ENCODE results near the gene PSMG3. TPM values are rescaled to one million over a fixed set of nuclear protein-coding genes. Genes with fewer than 3 reads are reported as not detected.

Gene PSMG3
- total RNA-seq, 1 experiment from 2014 or later: 29.9 TPM

DNA sequence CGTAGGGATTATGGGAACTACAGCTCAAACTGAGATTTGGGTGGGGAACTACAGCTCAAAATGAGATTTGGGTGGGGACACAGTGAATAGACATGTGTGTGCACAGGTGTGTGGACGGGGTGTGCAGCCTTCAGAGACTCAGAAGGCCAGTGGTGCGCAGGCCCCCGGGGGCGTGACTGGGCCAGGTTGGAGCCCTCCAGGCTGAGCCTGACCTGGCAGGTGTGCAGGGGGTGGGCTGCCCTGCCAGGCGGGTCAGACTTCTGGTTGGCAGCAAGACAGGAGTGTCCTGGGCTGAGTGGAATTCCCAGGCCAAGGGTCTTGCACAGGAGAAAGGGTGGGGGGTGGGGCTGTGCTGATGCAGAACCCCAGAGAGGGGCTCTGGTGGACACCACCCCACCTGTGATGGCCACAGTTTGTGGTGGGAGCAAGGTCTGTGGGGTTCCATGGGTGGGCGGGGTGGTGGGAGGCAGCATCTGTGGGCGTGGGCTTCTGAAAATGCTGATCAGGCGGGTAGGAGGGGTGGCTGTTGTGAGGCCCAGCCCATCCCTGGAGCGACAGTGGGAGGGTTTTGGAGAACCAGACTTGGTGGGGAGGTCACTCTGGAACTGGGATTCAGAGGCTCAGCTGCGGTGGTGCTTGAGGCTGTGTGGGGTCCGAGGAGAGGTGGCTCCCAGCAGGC is 29.3 kb upstream of the PSMG3 start:
- Histone ChIP-seq H3K27me3 (ENCODE audit: low read length) (no peaks in the 10 kb centered on the region), H3K36me3 (ENCODE audit: insufficient read depth, low read length) (no peaks in the 10 kb centered on the region), H3K27ac (ENCODE audit: low read length) (no peak overlapping the region), H3K9ac (ENCODE audit: low read length) (no peak overlapping the region), H3K79me2 (ENCODE audit: low read length) (no peaks in the 10 kb centered on the region), H3K9me2 (replicated peaks; ENCODE audit: insufficient read depth, low read length) (no peaks in the 10 kb centered on the region), H4K20me1 (ENCODE audit: insufficient read depth, low read depth, low read length) (no peaks in the 10 kb centered on the region), H3K4me1 (ENCODE audit: low read length) (no peaks in the 10 kb centered on the region), H2AFZ (ENCODE audit: low read length) (no peak overlapping the region), H3K4me3 (ENCODE audit: low read length) (no peak overlapping the region), H3K4me2 (ENCODE audit: low read depth, low read length, poor library complexity, severe bottlenecking) (no peak overlapping the region), H3K9me3 (ENCODE audit: low read length) (no peaks in the 10 kb centered on the region)
- DNase-seq: no peak

DNA sequence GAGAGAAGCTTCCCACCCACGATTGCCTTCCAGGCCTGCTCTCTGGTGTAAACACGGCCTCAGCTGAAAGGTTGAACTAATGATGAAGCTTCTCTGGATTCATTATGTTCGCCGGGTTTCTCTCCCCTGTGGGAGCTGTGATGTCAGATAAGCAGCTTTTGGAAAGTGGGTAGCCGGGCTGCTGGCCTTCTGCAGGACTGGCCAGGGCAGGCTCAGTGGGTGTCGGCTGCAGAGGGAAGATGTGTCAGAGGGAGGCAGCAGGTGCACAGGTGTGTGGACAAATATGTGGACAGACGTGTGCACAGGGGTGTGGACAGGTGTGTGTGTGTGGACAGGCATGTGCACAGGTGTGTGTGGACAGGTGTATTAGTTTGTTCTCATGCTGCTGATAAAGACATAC is 28.5 kb upstream of the PSMG3 start:
- no peaks in the 10 kb centered on the region for H3K9me3 ChIP-seq (ENCODE audit: low read length)
- H3K27me3 ChIP-seq (ENCODE audit: low read length): no peaks in the 10 kb centered on the region
- no peaks in the 10 kb centered on the region for H3K4me1 ChIP-seq (ENCODE audit: low read length)
- H3K36me3 ChIP-seq (ENCODE audit: insufficient read depth, low read length): no peaks in the 10 kb centered on the region
- H2AFZ ChIP-seq (ENCODE audit: low read length): no peak overlapping the region
- H3K9ac ChIP-seq (ENCODE audit: low read length): no peak overlapping the region
- H3K79me2 ChIP-seq (ENCODE audit: low read length): no peaks in the 10 kb centered on the region
- H3K9me2 ChIP-seq (replicated peaks; ENCODE audit: insufficient read depth, low read length): no peaks in the 10 kb centered on the region
- H4K20me1 ChIP-seq (ENCODE audit: insufficient read depth, low read depth, low read length): no peaks in the 10 kb centered on the region; the same call in 1 of the 2 replicates
- H3K4me2 ChIP-seq (ENCODE audit: low read depth, low read length, poor library complexity, severe bottlenecking): no peak overlapping the region
- no peak overlapping the region for H3K4me3 ChIP-seq (ENCODE audit: low read length)
- no peak for DNase-seq
- no peak overlapping the region for H3K27ac ChIP-seq (ENCODE audit: low read length)

DNA sequence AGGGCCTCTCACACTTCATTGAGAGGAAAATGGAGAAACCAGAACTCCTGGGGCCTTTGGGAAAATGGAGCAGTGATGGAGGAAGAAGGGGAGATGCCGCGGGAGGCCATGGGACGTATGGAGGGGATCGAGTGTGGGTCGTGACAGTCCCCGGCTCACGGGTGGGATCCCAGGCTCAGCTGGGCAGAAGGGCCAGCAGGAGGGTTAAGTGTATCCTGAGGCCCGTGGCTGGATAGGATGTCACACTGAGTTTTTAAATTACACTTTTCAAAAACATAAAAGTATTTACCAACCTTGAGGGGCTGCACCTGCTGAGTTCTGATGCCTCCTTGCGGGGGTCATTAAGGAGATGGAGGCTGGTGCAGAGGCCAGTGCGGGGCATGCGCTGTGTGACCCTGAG is 28.0 kb upstream of the PSMG3 start:
- no peaks in the 10 kb centered on the region for H3K4me1 ChIP-seq (ENCODE audit: low read length)
- no peak overlapping the region for H3K9ac ChIP-seq (ENCODE audit: low read length)
- peaks cover 5% of the 10 kb centered on the region; the same call in 1 of the 2 replicates for H4K20me1 ChIP-seq (ENCODE audit: insufficient read depth, low read depth, low read length)
- H3K4me2 ChIP-seq (ENCODE audit: low read depth, low read length, poor library complexity, severe bottlenecking): no peak overlapping the region
- no peaks in the 10 kb centered on the region for H3K27me3 ChIP-seq (ENCODE audit: low read length)
- H3K9me2 ChIP-seq (replicated peaks; ENCODE audit: insufficient read depth, low read length): no peaks in the 10 kb centered on the region
- no peak overlapping the region for H2AFZ ChIP-seq (ENCODE audit: low read length)
- no peak overlapping the region for H3K27ac ChIP-seq (ENCODE audit: low read length)
- H3K36me3 ChIP-seq (ENCODE audit: insufficient read depth, low read length): no peaks in the 10 kb centered on the region
- no peak overlapping the region for H3K4me3 ChIP-seq (ENCODE audit: low read length)
- no peak for DNase-seq
- H3K9me3 ChIP-seq (ENCODE audit: low read length): no peaks in the 10 kb centered on the region
- H3K79me2 ChIP-seq (ENCODE audit: low read length): no peaks in the 10 kb centered on the region

DNA sequence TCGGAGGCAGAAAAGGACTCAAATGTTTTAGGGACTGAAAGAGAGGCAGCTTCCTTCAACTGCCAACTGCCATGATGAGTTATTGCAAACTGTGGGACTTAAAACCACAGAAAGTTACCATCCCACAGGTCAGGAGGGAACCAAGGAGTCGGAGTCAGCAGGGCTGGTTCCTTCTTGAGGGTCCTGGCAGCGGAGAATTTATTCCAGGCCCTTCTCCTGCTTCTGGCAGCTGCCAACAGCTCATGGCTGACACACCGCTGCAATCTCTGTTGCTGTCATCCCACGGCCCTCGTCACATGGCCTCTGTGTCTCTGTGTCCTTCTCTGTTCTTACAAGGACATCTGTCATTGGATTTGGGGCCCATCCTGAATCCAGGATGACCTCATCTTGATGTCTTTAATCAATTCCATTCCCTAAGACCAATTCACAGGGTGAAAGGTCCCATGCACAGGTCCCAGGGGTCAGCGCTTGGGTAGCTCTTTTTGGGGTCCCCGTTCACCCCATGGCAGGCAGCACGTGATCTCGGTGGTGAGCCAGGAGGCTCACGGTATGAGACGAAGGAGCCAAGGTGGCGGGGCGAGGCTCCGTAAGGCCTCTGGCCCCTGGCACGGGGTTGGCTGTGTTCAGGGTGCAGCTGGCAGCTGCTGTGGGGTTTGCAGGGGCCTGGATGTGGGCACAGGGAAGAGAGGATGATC is 27.4 kb upstream of the PSMG3 start:
- Histone ChIP-seq H3K79me2 (ENCODE audit: low read length) (no peaks in the 10 kb centered on the region), H3K27ac (ENCODE audit: low read length) (no peak overlapping the region), H3K9ac (ENCODE audit: low read length) (no peak overlapping the region), H3K4me3 (ENCODE audit: low read length) (no peak overlapping the region), H3K36me3 (ENCODE audit: insufficient read depth, low read length) (no peaks in the 10 kb centered on the region), H4K20me1 (ENCODE audit: insufficient read depth, low read depth, low read length) (peaks cover 6% of the 10 kb centered on the region; the same call in 1 of the 2 replicates), H3K27me3 (ENCODE audit: low read length) (no peaks in the 10 kb centered on the region), H3K9me2 (replicated peaks; ENCODE audit: insufficient read depth, low read length) (no peaks in the 10 kb centered on the region), H2AFZ (ENCODE audit: low read length) (no peak overlapping the region), H3K9me3 (ENCODE audit: low read length) (no peaks in the 10 kb centered on the region), H3K4me1 (ENCODE audit: low read length) (no peaks in the 10 kb centered on the region), H3K4me2 (ENCODE audit: low read depth, low read length, poor library complexity, severe bottlenecking) (no peak overlapping the region)
- no peak for DNase-seq

DNA sequence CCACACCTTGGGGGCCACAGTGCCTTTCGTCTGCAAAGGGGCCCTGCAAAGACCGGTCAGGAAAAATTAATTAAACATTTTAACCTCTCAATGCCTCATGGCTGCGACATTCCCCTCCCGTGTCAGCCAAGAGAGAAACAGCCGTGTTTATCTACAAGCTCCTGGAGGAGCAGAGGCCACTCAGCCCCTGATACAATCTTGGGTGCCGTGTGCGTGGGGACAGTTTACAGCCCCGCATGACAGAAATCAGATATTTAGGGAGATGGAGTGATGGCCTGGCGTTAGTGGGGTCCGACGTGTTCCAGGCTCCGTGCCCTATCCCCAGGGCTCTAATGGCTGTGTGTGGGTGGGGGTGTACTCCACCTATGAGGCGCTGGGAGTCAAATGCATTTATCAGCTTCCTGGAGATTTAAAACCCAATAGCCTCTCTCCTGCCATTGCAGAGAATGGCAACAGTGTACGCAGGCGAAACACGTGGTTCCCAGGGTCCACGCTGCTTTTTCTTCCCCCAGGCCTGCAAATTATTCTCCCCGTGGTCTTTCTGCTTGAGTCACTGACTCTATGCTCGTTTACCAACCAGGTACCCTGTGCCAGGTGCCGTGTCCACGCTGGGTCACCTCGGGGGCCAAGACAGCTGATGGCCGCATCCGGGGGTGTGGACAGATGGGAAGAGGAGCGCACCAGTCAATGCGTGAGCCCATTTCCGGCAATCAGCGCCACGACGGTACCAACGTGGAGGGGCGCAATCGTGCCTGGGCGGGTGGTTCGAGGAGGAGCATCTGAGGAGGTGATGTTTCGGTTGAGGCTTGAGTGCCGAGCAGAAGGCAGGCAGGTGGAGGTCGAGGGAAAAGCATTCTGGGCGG is 26.6 kb upstream of the PSMG3 start:
- Histone ChIP-seq H3K4me1 (ENCODE audit: low read length) (no peaks in the 10 kb centered on the region), H3K9me3 (ENCODE audit: low read length) (no peaks in the 10 kb centered on the region), H3K9me2 (replicated peaks; ENCODE audit: insufficient read depth, low read length) (no peaks in the 10 kb centered on the region), H3K4me3 (ENCODE audit: low read length) (no peak overlapping the region), H3K27ac (ENCODE audit: low read length) (no peak overlapping the region), H3K79me2 (ENCODE audit: low read length) (no peaks in the 10 kb centered on the region), H3K27me3 (ENCODE audit: low read length) (no peaks in the 10 kb centered on the region), H3K4me2 (ENCODE audit: low read depth, low read length, poor library complexity, severe bottlenecking) (no peak overlapping the region), H4K20me1 (ENCODE audit: insufficient read depth, low read depth, low read length) (peaks cover 6% of the 10 kb centered on the region; the same call in 1 of the 2 replicates), H2AFZ (ENCODE audit: low read length) (no peak overlapping the region), H3K36me3 (ENCODE audit: insufficient read depth, low read length) (no peaks in the 10 kb centered on the region), H3K9ac (ENCODE audit: low read length) (no peak overlapping the region)
- DNase-seq: no peak

DNA sequence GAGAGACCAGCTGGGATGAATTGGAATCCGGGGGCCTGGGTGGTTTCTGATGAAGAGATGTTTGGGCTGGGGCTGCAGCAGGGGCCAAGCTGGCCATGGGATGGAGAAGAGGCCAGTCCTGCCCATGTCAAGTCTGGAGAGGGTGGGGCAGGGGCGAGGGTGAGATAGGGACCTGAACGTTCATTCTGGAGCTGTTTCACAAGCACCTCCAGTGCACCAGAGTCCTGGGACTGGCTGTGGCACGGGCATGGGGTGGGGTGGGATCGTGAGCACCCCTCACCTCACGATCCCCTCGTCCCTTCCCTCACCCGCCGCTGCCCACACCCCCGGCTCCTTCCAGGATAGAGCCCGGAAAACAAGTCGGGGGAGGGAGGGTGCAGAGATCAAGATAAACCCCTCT is 25.8 kb upstream of the PSMG3 start:
- Histone ChIP-seq H3K4me3 (ENCODE audit: low read length) (no peak overlapping the region), H3K4me1 (ENCODE audit: low read length) (no peaks in the 10 kb centered on the region), H2AFZ (ENCODE audit: low read length) (no peak overlapping the region), H3K27me3 (ENCODE audit: low read length) (no peaks in the 10 kb centered on the region), H3K79me2 (ENCODE audit: low read length) (no peaks in the 10 kb centered on the region), H4K20me1 (ENCODE audit: insufficient read depth, low read depth, low read length) (peaks cover 6% of the 10 kb centered on the region; the same call in 1 of the 2 replicates), H3K9me3 (ENCODE audit: low read length) (no peaks in the 10 kb centered on the region), H3K36me3 (ENCODE audit: insufficient read depth, low read length) (no peaks in the 10 kb centered on the region), H3K27ac (ENCODE audit: low read length) (no peak overlapping the region), H3K9ac (ENCODE audit: low read length) (no peak overlapping the region), H3K4me2 (ENCODE audit: low read depth, low read length, poor library complexity, severe bottlenecking) (no peak overlapping the region), H3K9me2 (replicated peaks; ENCODE audit: insufficient read depth, low read length) (no peaks in the 10 kb centered on the region)
- no peak for DNase-seq

DNA sequence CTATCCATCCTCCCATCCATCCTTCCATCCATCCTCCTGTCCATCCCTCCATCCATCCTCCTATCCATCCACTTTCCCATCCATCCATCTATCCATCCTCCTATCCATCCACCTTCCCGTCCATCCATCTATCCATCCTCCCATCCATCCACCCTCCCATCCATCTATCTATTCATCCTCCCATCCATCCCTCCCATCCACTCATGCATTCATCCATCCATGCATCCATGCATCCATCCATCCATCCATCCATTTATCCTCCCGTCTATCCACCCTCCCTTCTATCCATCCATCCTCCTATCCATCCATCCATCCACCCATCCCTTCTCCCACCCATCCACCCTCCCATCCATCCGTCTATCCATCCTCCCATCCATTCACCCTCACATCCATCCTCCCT is 25.2 kb upstream of the PSMG3 start:
- H3K4me3 ChIP-seq (ENCODE audit: low read length): no peak overlapping the region
- H2AFZ ChIP-seq (ENCODE audit: low read length): no peak overlapping the region

DNA sequence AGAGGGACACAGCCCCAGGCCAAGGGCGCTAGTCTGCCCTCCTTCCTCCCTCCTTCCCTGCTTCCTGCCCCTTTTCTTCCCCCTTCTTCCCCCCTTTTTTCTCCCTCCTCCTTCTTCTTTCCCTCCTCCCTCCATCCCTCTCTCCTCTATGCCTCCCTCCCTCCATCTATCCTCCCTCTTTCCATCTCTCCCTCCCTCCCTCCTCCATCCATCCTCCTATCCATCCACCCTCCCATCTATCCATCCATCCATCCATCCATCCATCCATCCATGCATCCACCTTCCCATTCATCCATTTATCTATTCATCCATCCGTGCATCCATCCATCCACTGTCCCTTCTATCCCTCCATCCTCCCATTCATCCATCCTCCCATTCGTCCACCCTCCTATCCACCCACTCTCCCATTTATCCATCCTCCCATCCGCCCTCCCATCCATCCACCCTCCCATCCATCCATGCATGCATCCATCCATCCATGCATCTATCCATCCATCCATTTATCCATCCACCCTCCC is 24.1 kb upstream of the PSMG3 start:
- H3K27ac ChIP-seq (ENCODE audit: low read length): no peak overlapping the region
- DNase-seq: no peak
- H3K9me2 ChIP-seq (replicated peaks; ENCODE audit: insufficient read depth, low read length): no peaks in the 10 kb centered on the region
- no peaks in the 10 kb centered on the region; the same call in 1 of the 2 replicates for H3K27me3 ChIP-seq (ENCODE audit: low read length)
- H2AFZ ChIP-seq (ENCODE audit: low read length): no peak overlapping the region
- peaks cover 6% of the 10 kb centered on the region; the same call in 1 of the 2 replicates for H4K20me1 ChIP-seq (ENCODE audit: insufficient read depth, low read depth, low read length)
- peaks cover 4% of the 10 kb centered on the region for H3K9me3 ChIP-seq (ENCODE audit: low read length)
- no peak overlapping the region for H3K4me2 ChIP-seq (ENCODE audit: low read depth, low read length, poor library complexity, severe bottlenecking)
- H3K4me3 ChIP-seq (ENCODE audit: low read length): no peak overlapping the region
- H3K79me2 ChIP-seq (ENCODE audit: low read length): no peaks in the 10 kb centered on the region
- no peaks in the 10 kb centered on the region for H3K4me1 ChIP-seq (ENCODE audit: low read length)
- H3K9ac ChIP-seq (ENCODE audit: low read length): no peak overlapping the region
- H3K36me3 ChIP-seq (ENCODE audit: insufficient read depth, low read length): no peaks in the 10 kb centered on the region

More for the DNA sequence above, 25.2 kb upstream of the PSMG3 start:
- Histone ChIP-seq H3K36me3 (ENCODE audit: insufficient read depth, low read length) (no peaks in the 10 kb centered on the region), H4K20me1 (ENCODE audit: insufficient read depth, low read depth, low read length) (peaks cover 6% of the 10 kb centered on the region; the same call in 1 of the 2 replicates), H3K27ac (ENCODE audit: low read length) (no peak overlapping the region), H3K27me3 (ENCODE audit: low read length) (no peaks in the 10 kb centered on the region), H3K9me2 (replicated peaks; ENCODE audit: insufficient read depth, low read length) (no peaks in the 10 kb centered on the region), H3K9me3 (ENCODE audit: low read length) (no peaks in the 10 kb centered on the region), H3K9ac (ENCODE audit: low read length) (no peak overlapping the region), H3K79me2 (ENCODE audit: low read length) (no peaks in the 10 kb centered on the region), H3K4me1 (ENCODE audit: low read length) (no peaks in the 10 kb centered on the region), H3K4me2 (ENCODE audit: low read depth, low read length, poor library complexity, severe bottlenecking) (no peak overlapping the region)
- no peak for DNase-seq

Measured in Karpas-422 (cell line).